OCI-LY1 (cell line): ENCODE data around the gene PLCB4.

Experiments used
- H2AFZ ChIP-seq: fragments of 200-600 bp; sonication (generic), shearing (Covaris generic); 2 replicates; pipeline ENCODE4 v1.6.0; 2014; ENCODE audit warnings: antibody characterized with exemption, mild to moderate bottlenecking, low read length
- H3F3A ChIP-seq: fragments of 200-600 bp; sonication (generic), shearing (Covaris generic); 2 replicates; pipeline ENCODE4 v1.6.0; 2014; ENCODE audit warnings: mild to moderate bottlenecking, antibody characterized with exemption, low read length, moderate library complexity; ENCODE audit not compliant: insufficient read depth
- H3K27ac ChIP-seq: fragments of 200-600 bp; sonication (generic); 2 replicates; pipeline ENCODE4 v1.5.1; 2014; ENCODE audit warnings: low read length, mixed run types, mild to moderate bottlenecking, low read depth; ENCODE audit not compliant: poor library complexity, severe bottlenecking
- H3K27me3 ChIP-seq: fragments of 200-600 bp; sonication (generic); 2 replicates; pipeline ENCODE4 v1.6.0; 2014; ENCODE audit warnings: antibody characterized with exemption, mild to moderate bottlenecking, low read length, moderate library complexity; ENCODE audit not compliant: insufficient read depth
- H3K36me3 ChIP-seq: fragments of 200-600 bp; sonication (generic); 2 replicates; pipeline ENCODE4 v1.6.1; 2014; ENCODE audit warnings: mild to moderate bottlenecking, antibody characterized with exemption, low read length, moderate library complexity, mixed read lengths; ENCODE audit not compliant: insufficient read depth
- H3K4me1 ChIP-seq: fragments of 200-600 bp; sonication (generic); 2 replicates; pipeline ENCODE4 v1.5.1; 2014; ENCODE audit warnings: mild to moderate bottlenecking, low read length, moderate library complexity; ENCODE audit not compliant: insufficient read depth, severe bottlenecking
- H3K4me2 ChIP-seq: fragments of 200-600 bp; sonication (generic), shearing (Covaris generic); 2 replicates; pipeline ENCODE4 v1.6.1; 2014; ENCODE audit warnings: low read length
- H3K4me3 ChIP-seq: fragments of 200-600 bp; sonication (generic); 2 replicates; pipeline ENCODE4 v1.5.1; 2014; ENCODE audit warnings: low read length, low read depth, mild to moderate bottlenecking, mixed read lengths; ENCODE audit not compliant: poor library complexity, severe bottlenecking
- H3K79me2 ChIP-seq: fragments of 200-600 bp; shearing (Covaris generic); 2 replicates; pipeline ENCODE4 v1.6.1; 2016; ENCODE audit warnings: mixed run types, low read length, mixed read lengths; ENCODE audit not compliant: insufficient read depth
- H3K9ac ChIP-seq: fragments of 200-600 bp; sonication (generic), shearing (Covaris generic); 2 replicates; pipeline ENCODE4 v1.6.1; 2014; ENCODE audit warnings: mild to moderate bottlenecking, low read length, mixed read lengths
- H3K9me2 ChIP-seq: fragments of 200-600 bp; sonication (generic), shearing (Covaris generic); 2 replicates; pipeline ENCODE4 v1.6.1; 2014; ENCODE audit warnings: low read depth, mild to moderate bottlenecking, low read length, mixed read lengths
- H3K9me3 ChIP-seq: fragments of 200-600 bp; shearing (Covaris generic); 2 replicates; pipeline ENCODE4 v1.6.1; 2014; ENCODE audit warnings: low read length, mixed read lengths
- H4K20me1 ChIP-seq: fragments of 200-600 bp; sonication (generic), shearing (Covaris generic); 2 replicates; pipeline ENCODE4 v1.6.0; 2016; ENCODE audit warnings: mild to moderate bottlenecking, low read length; ENCODE audit not compliant: insufficient read depth
- CTCF ChIP-seq: fragments of 200-600 bp; sonication (generic), shearing (Covaris generic); IDR thresholded peaks from 2 replicates; pipeline ENCODE4 v1.5.1; 2017; ENCODE audit warnings: mild to moderate bottlenecking, antibody characterized with exemption, low read length, moderate library complexity, mixed read lengths
- EZH2 ChIP-seq: fragments of 200-600 bp; sonication (generic), shearing (Covaris generic); IDR thresholded peaks from 2 replicates; pipeline ENCODE4 v1.8.0; 2017; ENCODE audit warnings: borderline replicate concordance, mixed run types, mild to moderate bottlenecking, antibody characterized with exemption, low read length, moderate library complexity, mixed read lengths

Gene PLCB4

DNA sequence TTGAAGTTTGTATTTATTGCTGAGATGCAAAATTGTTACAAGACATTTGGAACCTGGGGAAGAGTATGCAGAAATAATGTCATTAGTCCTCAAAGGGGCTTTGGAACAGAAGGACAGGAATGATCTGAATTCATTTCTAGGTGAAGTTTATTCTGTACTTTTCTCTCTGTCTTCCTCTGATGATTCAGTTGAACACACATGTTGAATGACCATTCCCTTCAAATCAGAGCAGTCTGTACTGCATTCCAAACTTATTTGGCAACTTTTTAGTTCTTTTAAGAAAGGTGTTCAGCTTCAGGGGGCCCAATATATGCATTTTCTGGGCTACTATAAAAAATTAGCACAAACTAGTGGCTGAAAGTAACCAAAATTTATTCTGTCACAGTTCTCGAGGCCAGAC is 231.6 kb downstream of the PLCB4 start:
- TF ChIP-seq EZH2, result no peak
- no peak overlapping the region for H3K4me3 ChIP-seq
- no peaks in the 10 kb centered on the region for H3K9me3 ChIP-seq
- H3F3A ChIP-seq, result no peaks in the 10 kb centered on the region
- no peaks in the 10 kb centered on the region for H3K36me3 ChIP-seq
- H3K4me2 ChIP-seq, result no peak overlapping the region
- H3K27me3 ChIP-seq, result no peaks in the 10 kb centered on the region
- no peaks in the 10 kb centered on the region for H3K4me1 ChIP-seq
- H3K9ac ChIP-seq, result no peak overlapping the region
- H3K27ac ChIP-seq, result no peak overlapping the region
- H2AFZ ChIP-seq, result no peak overlapping the region
- no peaks in the 10 kb centered on the region for H4K20me1 ChIP-seq
- no peaks in the 10 kb centered on the region for H3K9me2 ChIP-seq
- no peaks in the 10 kb centered on the region for H3K79me2 ChIP-seq

DNA sequence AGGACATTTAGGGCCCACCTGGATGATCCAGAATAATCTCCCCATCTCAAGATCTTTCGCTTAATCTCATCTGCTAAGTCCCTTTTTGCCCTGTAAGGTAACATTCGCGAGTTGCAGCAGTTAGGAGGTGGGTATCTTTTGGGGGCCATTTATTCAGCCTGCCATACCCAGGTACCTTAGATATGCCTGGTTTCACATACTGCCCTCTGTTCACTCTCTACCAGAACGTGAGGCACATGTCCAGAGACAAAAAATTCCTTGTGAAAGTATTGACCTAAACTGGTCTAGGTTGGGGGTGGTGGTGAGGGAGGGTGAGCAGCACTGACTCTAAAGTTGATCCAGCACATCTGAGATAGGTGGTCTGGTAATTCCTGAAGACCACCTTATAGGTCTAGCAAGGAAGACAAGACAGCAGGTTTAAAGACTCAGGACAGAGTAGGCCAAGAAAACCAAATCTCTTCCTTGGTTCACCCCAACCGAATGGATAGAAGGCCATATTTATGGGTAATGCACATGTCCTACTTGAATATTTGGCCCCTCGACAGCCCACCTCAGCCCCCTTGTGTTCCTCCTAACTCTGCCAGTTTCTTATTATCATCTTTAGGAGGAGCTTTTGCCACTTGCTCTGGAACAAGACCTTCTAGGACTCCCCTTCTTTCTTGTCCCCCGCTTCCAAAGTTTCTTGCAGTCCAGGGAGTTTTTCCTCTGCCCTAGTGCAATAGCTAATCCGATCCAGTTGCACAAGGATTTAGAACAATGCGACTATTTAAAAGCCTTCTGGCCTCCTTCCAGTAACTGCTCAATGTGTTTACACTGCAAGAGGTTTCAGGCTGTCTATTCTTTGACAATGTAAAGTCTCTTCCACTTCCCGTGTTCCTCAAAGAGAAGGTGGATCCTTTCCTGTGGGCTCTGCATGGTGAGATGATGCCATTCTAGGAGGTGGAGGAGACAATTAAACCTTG is 232.5 kb downstream of the PLCB4 start:
- TF ChIP-seq EZH2 (no peak), CTCF (no peak)
- no peaks in the 10 kb centered on the region for H3K4me1 ChIP-seq
- H3K36me3 ChIP-seq, result no peaks in the 10 kb centered on the region
- no peak overlapping the region for H3K4me3 ChIP-seq
- no peaks in the 10 kb centered on the region for H3K9me2 ChIP-seq
- no peak overlapping the region for H3K27ac ChIP-seq
- no peaks in the 10 kb centered on the region for H4K20me1 ChIP-seq
- H3K9me3 ChIP-seq, result no peaks in the 10 kb centered on the region
- H3K27me3 ChIP-seq, result no peaks in the 10 kb centered on the region
- H3K79me2 ChIP-seq, result no peaks in the 10 kb centered on the region
- H3K4me2 ChIP-seq, result no peak overlapping the region
- no peak overlapping the region for H2AFZ ChIP-seq
- H3F3A ChIP-seq, result no peaks in the 10 kb centered on the region
- H3K9ac ChIP-seq, result no peak overlapping the region

DNA sequence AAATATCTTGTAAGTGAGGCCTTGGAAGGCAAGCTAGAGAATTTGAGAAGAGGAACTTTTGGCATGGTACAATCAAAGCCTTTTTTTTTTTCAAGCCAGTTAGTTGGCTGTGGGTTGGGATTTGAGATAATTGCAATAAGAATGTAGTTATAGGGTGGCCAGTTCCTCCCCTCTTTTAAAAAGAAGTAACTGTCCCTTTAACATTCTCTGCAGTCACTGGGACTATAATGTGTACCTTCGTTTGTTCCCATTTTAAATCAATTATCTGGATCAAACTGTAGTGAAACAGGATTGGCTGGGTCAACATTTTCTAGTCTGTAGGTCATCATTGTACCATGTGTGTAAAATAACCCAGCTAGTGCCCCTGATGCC is 233.2 kb downstream of the PLCB4 start:
- Histone ChIP-seq H3K36me3 (no peaks in the 10 kb centered on the region), H3K27me3 (no peaks in the 10 kb centered on the region), H3K9me2 (no peaks in the 10 kb centered on the region), H3K4me3 (no peak overlapping the region), H4K20me1 (no peaks in the 10 kb centered on the region), H3K4me2 (no peak overlapping the region), H3K79me2 (no peaks in the 10 kb centered on the region), H3K9me3 (no peaks in the 10 kb centered on the region), H3K9ac (no peak overlapping the region), H2AFZ (no peak overlapping the region), H3K4me1 (no peaks in the 10 kb centered on the region), H3F3A (no peaks in the 10 kb centered on the region), H3K27ac (no peak overlapping the region)
- TF ChIP-seq CTCF, result no peak
- TF ChIP-seq EZH2, result no peak
